Activated CD8-positive, alpha-beta memory T cell treated with anti-CD3 and anti-CD28 coated beads, Interleukin-2, amount 50 U/mL, for 24 hours (primary cell): ENCODE results near the gene ABCA9.
"Not testable (repeated sequence)": the region's sequence is repeated elsewhere in the genome, so short reads cannot be mapped to it uniquely, and the experiment has no call there.

Experiments used
- DNase-seq: peaks from one replicate; pipeline ENCODE4 v3.0.0-alpha.2; 2020; ENCODE audit errors: extremely low read depth

The ABCA9 gene

GRCh38 chr17:69043098-69043734 is 17.5 kb downstream of the ABCA9 start:
- no peak for DNase-seq

GRCh38 chr17:69042308-69042707 is 18.4 kb downstream of the ABCA9 start:
- DNase-seq, result no peak

- no peak for DNase-seq
Observed at GRCh38 chr17:69031839-69032238, 28.9 kb downstream of the ABCA9 start.

DNA sequence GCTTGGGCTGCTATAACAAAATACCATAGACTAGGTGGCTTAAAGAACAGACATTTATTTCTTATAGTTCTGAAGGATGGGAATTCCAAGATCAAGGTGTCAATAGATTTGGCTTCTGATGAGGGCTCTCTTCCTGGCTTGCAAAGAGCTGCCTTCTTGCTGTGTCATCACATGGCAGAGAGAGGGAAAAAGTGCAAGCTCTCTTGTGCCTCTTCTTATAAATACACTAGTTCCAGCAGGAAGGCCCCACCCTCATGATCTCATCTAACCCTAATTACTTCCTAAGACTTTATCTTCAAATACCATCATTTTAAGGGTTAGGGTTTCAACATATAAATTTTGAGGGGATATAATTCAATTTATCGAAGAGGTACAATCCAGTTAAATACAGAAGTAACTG is 30.6 kb downstream of the ABCA9 start:
- no peak for DNase-seq

DNA sequence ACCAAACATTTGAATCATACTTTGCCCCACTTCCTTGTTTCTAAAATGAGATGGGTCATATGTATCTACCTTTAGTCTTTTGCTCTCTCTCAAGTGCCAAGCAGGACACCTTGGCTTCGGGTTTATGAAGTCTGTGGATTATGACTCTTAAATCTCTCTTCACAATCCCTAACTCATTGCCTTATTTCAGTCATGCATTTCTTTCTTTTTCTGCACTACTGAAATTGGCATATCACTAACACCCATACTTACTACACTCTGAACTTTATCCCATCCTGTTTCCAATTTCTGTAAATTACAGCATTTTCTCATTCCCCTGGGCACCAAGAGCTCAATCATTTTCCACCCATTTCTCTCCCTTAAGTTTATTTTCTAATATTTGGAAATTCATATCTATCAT is 42.0 kb downstream of the ABCA9 start:
- no peak for DNase-seq

DNA sequence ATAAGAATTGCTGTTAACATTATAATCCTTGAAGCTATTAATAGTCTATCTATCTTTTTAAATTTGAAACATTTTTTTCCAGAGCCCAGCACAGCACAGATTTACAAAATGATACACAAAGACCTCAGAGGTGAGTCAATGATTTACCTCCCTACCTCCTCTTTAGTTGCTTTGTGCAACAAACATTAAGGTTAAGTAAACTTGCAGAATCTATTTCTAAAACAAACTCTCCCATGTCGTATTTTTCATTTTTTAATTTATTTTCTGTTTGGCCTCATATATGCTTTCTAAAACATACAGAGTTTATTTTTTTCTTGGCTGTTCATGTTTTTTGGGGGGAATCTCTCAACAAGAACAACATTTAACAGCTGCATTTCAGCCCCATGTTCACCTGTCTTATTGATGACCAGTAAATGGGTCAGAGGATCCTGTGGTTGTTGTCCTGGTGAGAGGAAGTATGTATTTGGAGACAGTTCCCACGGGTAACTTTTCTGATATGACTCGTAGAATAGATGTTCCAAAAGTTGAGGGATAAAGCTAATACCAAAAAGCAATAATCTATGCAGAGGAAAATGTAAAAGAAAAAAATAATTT is 42.6 kb downstream of the ABCA9 start:
- DNase-seq, result no peak

GRCh38 chr17:69015631-69016030 is 45.1 kb downstream of the ABCA9 start:
- DNase-seq, result no peak

GRCh38 chr17:69012895-69013805 is 47.6 kb downstream of the ABCA9 start:
- no peak for DNase-seq

DNA sequence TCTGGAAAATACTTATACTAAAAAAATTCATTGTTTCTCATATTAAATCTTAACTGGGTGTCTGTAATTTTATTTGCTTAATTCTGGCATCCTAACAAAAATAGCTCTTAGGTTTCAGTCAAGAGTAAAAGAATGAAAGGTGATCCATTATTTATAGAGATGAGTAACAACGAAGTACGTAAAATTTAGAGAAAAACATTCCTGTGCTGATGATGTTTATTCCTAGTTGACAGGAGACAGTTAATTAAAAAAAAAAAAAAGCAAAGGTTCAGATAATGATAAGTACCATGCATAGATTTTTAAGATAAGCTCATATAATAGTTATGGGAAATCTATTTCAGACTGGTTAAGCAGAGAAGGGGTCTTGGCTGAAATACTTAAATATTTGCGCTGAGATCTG is 50.8 kb downstream of the ABCA9 start:
- DNase-seq, result no peak

- not testable (repeated sequence) for DNase-seq
Observed at GRCh38 chr17:69004759-69005158, 56.0 kb downstream of the ABCA9 start.

- not testable (repeated sequence) for DNase-seq
Observed at GRCh38 chr17:68999743-69000142, 61.0 kb downstream of the ABCA9 start.

DNA sequence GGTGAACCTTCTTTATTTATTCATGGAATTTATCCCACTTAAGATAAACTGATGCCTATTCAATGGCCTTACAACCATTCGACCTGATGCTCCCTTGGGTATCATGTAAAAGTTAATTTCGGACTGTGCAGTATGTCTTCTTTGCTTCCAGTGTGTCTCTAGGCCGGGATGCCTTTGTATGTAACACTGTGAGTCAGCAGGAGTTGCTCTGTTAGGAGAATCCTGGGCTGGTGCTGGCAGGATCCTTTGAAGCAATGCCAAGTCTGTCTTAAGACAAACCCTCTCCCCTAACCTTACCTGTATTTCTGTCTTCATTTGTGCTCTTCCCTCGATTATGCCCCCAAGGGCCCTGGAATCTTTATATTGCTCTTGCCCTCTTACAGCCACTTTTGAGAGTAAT is 67.6 kb downstream of the ABCA9 start:
- DNase-seq, result no peak

DNA sequence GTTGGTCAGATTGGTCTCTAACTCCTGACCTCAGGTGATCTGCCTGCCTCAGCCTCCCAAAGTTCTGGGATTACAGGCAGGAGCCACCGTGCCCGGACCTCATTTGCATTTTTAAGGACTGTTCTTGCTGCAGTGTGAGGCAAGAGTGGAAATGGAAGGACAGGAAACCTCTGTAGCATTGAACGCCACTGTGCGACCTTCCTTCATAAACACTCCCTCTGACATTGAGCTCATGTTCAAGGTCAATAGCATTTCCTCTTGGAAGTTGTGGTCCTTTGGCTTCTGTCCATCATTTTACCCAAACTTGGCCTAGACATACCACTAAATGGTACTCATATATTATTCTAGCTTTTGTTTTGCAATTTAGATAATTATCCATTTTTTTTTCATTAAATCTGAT is 72.8 kb downstream of the ABCA9 start:
- DNase-seq, result no peak

DNA sequence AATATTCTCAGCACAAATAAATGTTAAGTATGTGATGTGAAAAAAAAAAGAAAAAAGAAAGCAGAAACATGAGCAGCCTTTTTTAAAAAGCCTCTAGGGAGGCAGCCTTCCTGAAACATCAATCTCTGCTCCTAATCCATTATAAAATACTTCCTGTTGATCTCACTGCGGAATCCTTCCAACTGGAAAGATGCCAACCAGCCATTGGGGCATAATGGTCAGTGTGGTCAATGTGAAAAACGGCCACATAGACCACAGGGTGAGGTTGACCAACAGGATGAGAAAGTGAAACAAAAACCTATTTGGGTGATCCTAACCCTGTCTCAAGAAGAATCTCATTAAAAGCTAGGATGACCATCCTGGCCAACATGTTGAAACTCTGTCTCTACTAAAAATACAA is 79.4 kb downstream of the ABCA9 start:
- no peak for DNase-seq

- no peak for DNase-seq
Observed at GRCh38 chr17:68973098-68973846, 87.5 kb downstream of the ABCA9 start.

DNA sequence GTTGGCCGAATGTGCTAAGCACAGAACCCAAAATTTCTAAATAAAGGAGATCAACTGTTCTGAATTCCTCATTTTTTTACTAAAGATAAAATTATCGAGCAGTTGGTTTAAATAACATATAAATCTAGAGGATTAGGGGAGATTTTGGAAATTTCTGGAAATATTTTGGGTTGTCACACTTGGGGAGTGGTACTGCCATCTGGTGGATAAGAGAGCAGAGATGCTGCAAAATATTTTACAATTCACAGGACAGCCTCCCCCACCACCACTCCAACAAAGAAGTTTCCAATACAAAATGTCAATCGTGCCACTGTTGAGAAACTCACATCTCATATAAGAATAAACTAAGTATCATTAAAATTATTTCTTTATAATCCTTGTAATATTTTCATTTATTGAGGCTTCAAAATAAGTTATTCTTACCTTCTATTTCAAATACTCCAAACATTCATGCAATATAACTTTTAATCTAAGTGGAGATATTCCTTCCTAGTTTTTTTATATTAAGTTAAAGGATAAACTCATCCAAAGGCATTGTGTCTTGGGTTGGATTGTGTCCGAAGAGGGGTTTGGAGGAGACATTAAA is 88.5 kb downstream of the ABCA9 start:
- DNase-seq, result no peak

GRCh38 chr17:68969101-68969500 is 91.6 kb downstream of the ABCA9 start:
- DNase-seq, result no peak

DNA sequence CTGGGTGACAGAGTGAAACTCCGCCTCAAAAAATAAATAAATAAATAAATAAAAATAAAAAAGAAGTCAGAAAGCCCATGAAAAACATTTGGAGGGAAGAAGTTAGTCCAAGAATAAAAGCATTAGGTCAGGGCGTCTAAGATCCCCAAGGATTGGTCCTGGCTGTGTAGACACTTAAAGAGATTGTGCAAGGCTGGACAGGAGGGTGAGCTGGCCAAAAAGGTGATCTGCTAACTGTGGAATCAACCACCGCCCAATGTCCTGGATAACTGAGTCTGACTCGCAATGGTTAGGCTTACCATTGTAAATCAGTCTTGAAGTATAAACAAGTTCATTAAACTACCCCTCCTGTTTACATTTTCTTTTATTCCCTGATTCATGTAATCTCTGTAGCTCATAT is 96.8 kb downstream of the ABCA9 start:
- DNase-seq, result no peak

DNA sequence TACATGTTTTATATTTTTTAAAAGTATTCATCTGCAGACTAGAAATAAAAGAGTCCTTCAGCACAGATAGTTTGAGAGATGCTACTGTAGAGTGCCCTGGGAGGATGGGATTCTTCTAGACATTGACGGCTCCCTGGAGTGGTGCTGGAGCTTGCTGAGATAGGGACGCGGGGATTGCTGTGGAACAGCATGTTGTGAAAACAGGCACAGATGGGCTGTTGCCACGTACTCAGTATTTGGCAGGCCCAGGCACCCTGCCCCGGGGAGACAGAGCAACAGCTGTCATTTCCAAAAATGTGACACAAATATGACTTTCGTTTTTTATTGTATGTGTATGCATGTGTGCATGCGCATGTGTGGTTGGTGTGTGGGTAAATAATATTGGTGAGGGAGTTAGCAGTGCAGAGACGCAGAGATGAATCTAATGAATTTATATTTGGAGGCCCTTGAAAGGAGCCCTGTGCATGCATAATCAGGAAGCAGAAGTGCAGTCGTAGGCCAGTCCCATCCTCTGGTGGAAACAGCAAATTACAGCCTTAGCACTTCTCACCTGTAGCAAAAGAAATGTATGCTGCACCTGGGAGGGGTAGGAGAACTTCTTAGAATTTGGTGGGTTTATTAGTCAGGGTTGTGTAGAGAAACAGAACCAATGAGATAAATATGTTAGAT is 99.4 kb downstream of the ABCA9 start:
- DNase-seq, result no peak

- not testable (repeated sequence) for DNase-seq
Observed at GRCh38 chr17:68959117-68959516, 101.6 kb downstream of the ABCA9 start.

- no peak for DNase-seq
Observed at GRCh38 chr17:68957944-68958343, 102.8 kb downstream of the ABCA9 start.
